Skeletal muscle tissue (tissue), 4 donors: ENCODE measurements around the gene USH1C. TPM values are rescaled to one million over a fixed set of nuclear protein-coding genes. Genes with fewer than 3 reads are reported as not detected.

Source experiments
- H3K27ac ChIP-seq: one replicate; pipeline ENCODE4 v1.7.0; 2013; ENCODE audit warnings: mild to moderate bottlenecking, low read depth, low read length, inconsistent platforms
- H3K27me3 ChIP-seq, 3 donors: one replicate each; pipeline ENCODE4 v1.7.0; 2013; ENCODE audit warnings: low read length in 3 of 3; ENCODE audit not compliant: control insufficient read depth in 3 of 3, insufficient read depth in 3 of 3
- H3K36me3 ChIP-seq, 3 donors: one replicate each; pipeline ENCODE4 v1.7.0; 2013; ENCODE audit warnings: low read length in 3 of 3; ENCODE audit not compliant: control insufficient read depth in 3 of 3, insufficient read depth in 3 of 3
- H3K4me1 ChIP-seq, 3 donors: one replicate each; pipeline ENCODE4 v1.7.0; 2013; ENCODE audit warnings: low read length in 3 of 3, mild to moderate bottlenecking in 3 of 3; ENCODE audit not compliant: control insufficient read depth in 3 of 3, insufficient read depth in 3 of 3
- H3K4me3 ChIP-seq, 3 donors: one replicate each; pipeline ENCODE4 v1.7.0; 2013; ENCODE audit warnings: low read length in 3 of 3
- H3K9ac ChIP-seq, 3 donors: one replicate each; pipeline ENCODE4 v1.7.0; 2013; ENCODE audit warnings: low read length in 3 of 3, mild to moderate bottlenecking in 3 of 3, moderate library complexity in 2 of 3, low read depth in 1 of 3
- H3K9me3 ChIP-seq, 3 donors: one replicate each; pipeline ENCODE4 v1.7.0; 2013; ENCODE audit warnings: low read length in 3 of 3; ENCODE audit not compliant: control insufficient read depth in 3 of 3
- total RNA-seq: library from RNA; depleted of rRNA; stranded (reverse); fragments of >200 nt; gene quantifications from one replicate; pipeline ENCODE4 v1.2.3, GENCODE V29; 2014
- donor health status: Osteomylitis.

USH1C gene
- total RNA-seq, 1 donor from 2014 or later: not detected

GRCh38 chr11:17540807-17541206 lies 3.4 kb downstream of the USH1C start:
- Histone ChIP-seq H3K4me1 (peaks cover 0 to 2% (median 0%) of the 10 kb centered on the region in 3 donors), H3K36me3 (no peaks in the 10 kb centered on the region), H3K27me3 (peaks cover 0 to 6% (median 3%) of the 10 kb centered on the region in 3 donors), H3K9ac (no peak overlapping the region), H3K4me3 (no peak overlapping the region), H3K27ac (no peak overlapping the region), H3K9me3 (no peaks in the 10 kb centered on the region)

GRCh38 chr11:17538731-17539130 lies 5.5 kb downstream of the USH1C start:
- Histone ChIP-seq H3K9ac (no peak overlapping the region), H3K27me3 (peaks cover 0 to 4% (median under 1%) of the 10 kb centered on the region in 3 donors), H3K36me3 (no peaks in the 10 kb centered on the region), H3K27ac (no peak overlapping the region), H3K4me3 (no peak overlapping the region), H3K4me1 (no peaks in the 10 kb centered on the region), H3K9me3 (no peaks in the 10 kb centered on the region)

GRCh38 chr11:17538054-17538453 lies 6.2 kb downstream of the USH1C start:
- H3K9me3 ChIP-seq: no peaks in the 10 kb centered on the region
- no peak overlapping the region for H3K9ac ChIP-seq
- H3K4me3 ChIP-seq: no peak overlapping the region
- no peaks in the 10 kb centered on the region for H3K4me1 ChIP-seq
- H3K27ac ChIP-seq: no peak overlapping the region
- no peaks in the 10 kb centered on the region for H3K36me3 ChIP-seq
- H3K27me3 ChIP-seq: peaks cover 0 to 4% (median 0%) of the 10 kb centered on the region in 3 donors

GRCh38 chr11:17537261-17537660 lies 7.0 kb downstream of the USH1C start:
- H3K36me3 ChIP-seq: no peaks in the 10 kb centered on the region
- H3K4me3 ChIP-seq: no peak overlapping the region
- H3K9me3 ChIP-seq: no peaks in the 10 kb centered on the region
- no peaks in the 10 kb centered on the region for H3K4me1 ChIP-seq
- H3K27me3 ChIP-seq: peaks cover 0 to 4% (median 0%) of the 10 kb centered on the region in 3 donors
- H3K9ac ChIP-seq: no peak overlapping the region
- no peak overlapping the region for H3K27ac ChIP-seq

GRCh38 chr11:17535488-17535887 lies 8.7 kb downstream of the USH1C start:
- Histone ChIP-seq H3K4me1 (no peaks in the 10 kb centered on the region), H3K4me3 (no peak overlapping the region), H3K27ac (no peak overlapping the region), H3K9ac (no peak overlapping the region), H3K9me3 (no peaks in the 10 kb centered on the region), H3K27me3 (peaks cover 0 to 4% (median 0%) of the 10 kb centered on the region in 3 donors), H3K36me3 (no peaks in the 10 kb centered on the region)

- Histone ChIP-seq H3K4me1 (no peaks in the 10 kb centered on the region), H3K27ac (no peak overlapping the region), H3K9me3 (no peaks in the 10 kb centered on the region), H3K36me3 (no peaks in the 10 kb centered on the region), H3K27me3 (peaks cover 0 to 4% (median 0%) of the 10 kb centered on the region in 3 donors), H3K4me3 (no peak overlapping the region), H3K9ac (no peak overlapping the region)
Observed at GRCh38 chr11:17533778-17534415, 10.3 kb downstream of the USH1C start.

GRCh38 chr11:17533341-17533740 lies 10.9 kb downstream of the USH1C start:
- Histone ChIP-seq H3K9me3 (no peaks in the 10 kb centered on the region), H3K27me3 (peaks cover 0 to 5% (median 0%) of the 10 kb centered on the region in 3 donors), H3K9ac (no peak overlapping the region), H3K36me3 (no peaks in the 10 kb centered on the region), H3K4me3 (no peak overlapping the region), H3K4me1 (peaks cover 0 to under 1% (median 0%) of the 10 kb centered on the region in 3 donors), H3K27ac (no peak overlapping the region)

GRCh38 chr11:17532784-17533183 lies 11.4 kb downstream of the USH1C start:
- peaks cover 0 to 2% (median 0%) of the 10 kb centered on the region in 3 donors for H3K4me1 ChIP-seq
- H3K36me3 ChIP-seq: no peaks in the 10 kb centered on the region
- no peak overlapping the region for H3K27ac ChIP-seq
- no peak overlapping the region for H3K4me3 ChIP-seq
- peaks cover 0 to 6% (median 0%) of the 10 kb centered on the region in 3 donors for H3K27me3 ChIP-seq
- no peaks in the 10 kb centered on the region for H3K9me3 ChIP-seq
- H3K9ac ChIP-seq: no peak overlapping the region

- H3K4me3 ChIP-seq: no peak overlapping the region
- H3K9me3 ChIP-seq: no peaks in the 10 kb centered on the region
- no peak overlapping the region for H3K9ac ChIP-seq
- no peak overlapping the region for H3K27ac ChIP-seq
- H3K4me1 ChIP-seq: peaks cover 0 to 2% (median 0%) of the 10 kb centered on the region in 3 donors
- H3K36me3 ChIP-seq: no peaks in the 10 kb centered on the region
- H3K27me3 ChIP-seq: peaks cover 0 to 4% (median 0%) of the 10 kb centered on the region in 3 donors
Observed at GRCh38 chr11:17531636-17532113, 12.5 kb downstream of the USH1C start.

GRCh38 chr11:17531071-17531600 lies 13.1 kb downstream of the USH1C start:
- Histone ChIP-seq H3K4me3 (no peak overlapping the region), H3K4me1 (peaks cover 0 to 2% (median 0%) of the 10 kb centered on the region in 3 donors), H3K9me3 (no peaks in the 10 kb centered on the region), H3K36me3 (no peaks in the 10 kb centered on the region), H3K9ac (no peak overlapping the region), H3K27ac (no peak overlapping the region), H3K27me3 (peaks cover 0 to 2% (median 0%) of the 10 kb centered on the region in 3 donors)
